HCT116 (cell line): ENCODE results near the gene ASCL3. TPM values are rescaled to one million over a fixed set of nuclear protein-coding genes. Genes with fewer than 3 reads are reported as not detected.

Source experiments
- ATAC-seq: fragments of 200-7000 bp; cut with Tn5 transposase; 2 replicates; pipeline ENCODE4 v1.9.1; 2020; ENCODE audit warnings: mild to moderate bottlenecking, moderate library complexity
- BruUV-seq: library from RNA; stranded (reverse); fragments of 400-500 nt; replicated peaks from 2 replicates; lab custom pipeline; 2021; lab: Mats Ljungman, UMichigan
- CTCF ChIA-PET: fragments of 300-600 bp; sonication (Branson Sonifier 250); formaldehyde crosslinking; loops from one replicate; lab custom pipeline; 2021; ENCODE audit warnings: antibody characterized with exemption; lab: Charles Lee
- POLR2A ChIA-PET: fragments of 300-600, 350-600 bp; sonication (Branson Sonifier 250); formaldehyde crosslinking; loops from one replicate; lab custom pipeline; 2021; ENCODE audit warnings: antibody characterized with exemption; lab: Charles Lee
- RAD21 ChIA-PET, 2 experiments: fragments of 300-600 bp; sonication (Branson Sonifier 250); formaldehyde crosslinking; loops; one replicate each; lab custom pipeline; 2023; ENCODE audit warnings: low total read pairs in 2 of 2; ENCODE audit not compliant: uncharacterized antibody in 2 of 2, unreplicated experiment in 2 of 2, low non-redundant PET in 1 of 2; lab: Charles Lee
- DNase-seq: peaks from one replicate; pipeline ENCODE4 v3.0.0-alpha.2; 2010; ENCODE audit warnings: low read depth, low spot score
- H2AFZ ChIP-seq: fragments of 200-600 bp; shearing (Covaris generic), sonication (generic); 2 replicates; pipeline ENCODE4 v1.6.1; 2017; ENCODE audit warnings: low read depth, mixed run types, mixed read lengths, antibody characterized with exemption, low read length; ENCODE audit not compliant: poor library complexity, severe bottlenecking
- H3K27ac ChIP-seq: 2 replicates; pipeline ENCODE4 v1.5.1; 2012; ENCODE audit warnings: low read depth, low read length
- H3K27me3 ChIP-seq: fragments of 200-600 bp; sonication (generic); 2 replicates; pipeline ENCODE4 v1.6.1; 2016; ENCODE audit warnings: mixed run types, low read length, mixed read lengths; ENCODE audit not compliant: insufficient read depth
- H3K36me3 ChIP-seq, 2 experiments: fragments of 200-500 bp in 1 of 2; fragments of 200-600 bp in 1 of 2; sonication (Bioruptor generic) in 1 of 2; sonication (generic) in 1 of 2; 2 replicates each; pipeline versions ENCODE4 v1.5.1 to v1.6.1; 2014 to 2016; ENCODE audit warnings: low read length in 2 of 2, inconsistent platforms in 1 of 2, mixed read lengths in 1 of 2, mixed run types in 1 of 2; ENCODE audit not compliant: insufficient read depth in 2 of 2, control insufficient read depth in 1 of 2
- H3K4me1 ChIP-seq, 2 experiments: fragments of 200-600 bp in 1 of 2; sonication (generic) in 1 of 2; 2 replicates each; pipeline versions ENCODE4 v1.5.1 to v1.6.1; 2012 to 2017; ENCODE audit warnings: low read length in 2 of 2, inconsistent platforms in 1 of 2, mild to moderate bottlenecking in 1 of 2, mixed read lengths in 1 of 2, mixed run types in 1 of 2, moderate library complexity in 1 of 2; ENCODE audit not compliant: insufficient read depth in 2 of 2, control insufficient read depth in 1 of 2
- H3K4me2 ChIP-seq: fragments of 200-600 bp; sonication (generic); 2 replicates; pipeline ENCODE4 v1.6.1; 2017; ENCODE audit warnings: mixed run types, low read length, mixed read lengths
- H3K4me3 ChIP-seq, 2 experiments: fragments of 200-600 bp in 1 of 2; sonication (generic) in 1 of 2; replicated peaks in 1 of 2; 2 replicates each; pipeline ENCODE4 v1.5.1; 2011 to 2016; ENCODE audit warnings: low read length in 2 of 2, control low read depth in 1 of 2, low read depth in 1 of 2, mild to moderate bottlenecking in 1 of 2, mixed read lengths in 1 of 2, mixed run types in 1 of 2
- H3K79me2 ChIP-seq: fragments of 200-600 bp; sonication (generic); 2 replicates; pipeline ENCODE4 v1.6.1; 2017; ENCODE audit warnings: mild to moderate bottlenecking, mixed run types, low read length, moderate library complexity, mixed read lengths; ENCODE audit not compliant: insufficient read depth
- H3K9ac ChIP-seq: fragments of 200-600 bp; sonication (generic); 2 replicates; pipeline ENCODE4 v1.6.1; 2016; ENCODE audit warnings: low read length, mixed read lengths
- H3K9me2 ChIP-seq: fragments of 200-600 bp; sonication (generic), shearing (Covaris generic); 2 replicates; pipeline ENCODE4 v1.6.1; 2017; ENCODE audit warnings: mixed run types, mild to moderate bottlenecking, moderate library complexity; ENCODE audit not compliant: insufficient read depth
- H3K9me3 ChIP-seq, 2 experiments: fragments of 200-500 bp in 1 of 2; fragments of 200-600 bp in 1 of 2; sonication (Bioruptor generic) in 1 of 2; sonication (generic) in 1 of 2; 2 replicates each; pipeline ENCODE4 v1.6.1; 2014 to 2017; ENCODE audit warnings: low read length in 2 of 2, mixed read lengths in 2 of 2, inconsistent platforms in 1 of 2, low read depth in 1 of 2, mild to moderate bottlenecking in 1 of 2, mixed run types in 1 of 2, moderate library complexity in 1 of 2; ENCODE audit not compliant: control insufficient read depth in 1 of 2, insufficient read depth in 1 of 2
- H4K20me1 ChIP-seq: fragments of 200-600 bp; sonication (generic), shearing (Covaris generic); 2 replicates; pipeline ENCODE4 v1.6.1; 2017; ENCODE audit warnings: mixed run types, mild to moderate bottlenecking, moderate library complexity; ENCODE audit not compliant: insufficient read depth
- CEBPB ChIP-seq: IDR thresholded peaks from 2 replicates; pipeline ENCODE4 v1.6.1; 2012; ENCODE audit warnings: low read depth
- ELF1 ChIP-seq: IDR thresholded peaks from 2 replicates; pipeline ENCODE4 v1.6.1; 2012; ENCODE audit warnings: low read depth, borderline replicate concordance
- EZH2phosphoT487 ChIP-seq: fragments of 200-600 bp; IDR thresholded peaks from 2 replicates; pipeline ENCODE4 v1.6.1; 2018; ENCODE audit warnings: antibody characterized with exemption, borderline replicate concordance
- FOSL1 ChIP-seq: IDR thresholded peaks from 2 replicates; pipeline ENCODE4 v1.6.1; 2012; ENCODE audit warnings: low read depth
- RAD21 ChIP-seq: IDR thresholded peaks from 2 replicates; pipeline ENCODE4 v1.6.1; 2012; ENCODE audit warnings: low read depth, mild to moderate bottlenecking
- SIN3A ChIP-seq: IDR thresholded peaks from 2 replicates; pipeline ENCODE4 v1.6.1; 2012; ENCODE audit warnings: low read depth
- SRF ChIP-seq: IDR thresholded peaks from 2 replicates; pipeline ENCODE4 v1.6.1; 2012; ENCODE audit warnings: low read depth
- YY1 ChIP-seq: IDR thresholded peaks from 2 replicates; pipeline ENCODE4 v1.6.1; 2011; ENCODE audit warnings: low read length, low read depth, moderate library complexity, mild to moderate bottlenecking; ENCODE audit not compliant: insufficient replicate concordance; ENCODE audit errors: extremely low read depth
- intact Hi-C: fragments of 100-400 bp; cut with micrococcal nuclease; formaldehyde crosslinking; loops from 2 replicates; pipeline ENCODE4 v1.10.0; 2022
- total RNA-seq: library from RNA; stranded (reverse); gene quantifications from one replicate; pipeline ENCODE4 v1.2.1, GENCODE V29; 2021; ENCODE audit not compliant: unreplicated experiment
- TF ChIP-seq, protein P1 (sequence below): IDR thresholded peaks from 2 replicates; pipeline ENCODE4 v1.6.1; 2012; ENCODE audit warnings: low read depth

Gene ASCL3
- total RNA-seq, 1 experiment from 2014 or later = not detected

- H3K4me3 ChIP-seq = no peak overlapping the region
- intact Hi-C loops = no loop called here
- BruUV-seq = no TSS peak
- H3K27ac ChIP-seq = no peak overlapping the region
- no peak overlapping the region for H2AFZ ChIP-seq
- no peaks in the 10 kb centered on the region for H4K20me1 ChIP-seq
- POLR2A ChIA-PET = no interaction called here
- CTCF ChIA-PET = no interaction called here
- ATAC-seq (no peak), DNase-seq (no peak)
- H3K9me2 ChIP-seq = no peaks in the 10 kb centered on the region
- no peaks in the 10 kb centered on the region for H3K36me3 ChIP-seq
- no peak overlapping the region for H3K9ac ChIP-seq
- peaks cover 0 to 3% of the 10 kb centered on the region in 2 experiments; a peak in 1 of 4 replicates for H3K4me1 ChIP-seq
- H3K79me2 ChIP-seq = no peaks in the 10 kb centered on the region
- no peaks in the 10 kb centered on the region for H3K27me3 ChIP-seq
- TF ChIP-seq SRF (no peak), CEBPB (no peak), SIN3A (no peak), FOSL1 (no peak), YY1 (no peak), RAD21 (no peak), ELF1 (no peak), EZH2phosphoT487 (no peak)
- TF ChIP-seq, protein P1, sequence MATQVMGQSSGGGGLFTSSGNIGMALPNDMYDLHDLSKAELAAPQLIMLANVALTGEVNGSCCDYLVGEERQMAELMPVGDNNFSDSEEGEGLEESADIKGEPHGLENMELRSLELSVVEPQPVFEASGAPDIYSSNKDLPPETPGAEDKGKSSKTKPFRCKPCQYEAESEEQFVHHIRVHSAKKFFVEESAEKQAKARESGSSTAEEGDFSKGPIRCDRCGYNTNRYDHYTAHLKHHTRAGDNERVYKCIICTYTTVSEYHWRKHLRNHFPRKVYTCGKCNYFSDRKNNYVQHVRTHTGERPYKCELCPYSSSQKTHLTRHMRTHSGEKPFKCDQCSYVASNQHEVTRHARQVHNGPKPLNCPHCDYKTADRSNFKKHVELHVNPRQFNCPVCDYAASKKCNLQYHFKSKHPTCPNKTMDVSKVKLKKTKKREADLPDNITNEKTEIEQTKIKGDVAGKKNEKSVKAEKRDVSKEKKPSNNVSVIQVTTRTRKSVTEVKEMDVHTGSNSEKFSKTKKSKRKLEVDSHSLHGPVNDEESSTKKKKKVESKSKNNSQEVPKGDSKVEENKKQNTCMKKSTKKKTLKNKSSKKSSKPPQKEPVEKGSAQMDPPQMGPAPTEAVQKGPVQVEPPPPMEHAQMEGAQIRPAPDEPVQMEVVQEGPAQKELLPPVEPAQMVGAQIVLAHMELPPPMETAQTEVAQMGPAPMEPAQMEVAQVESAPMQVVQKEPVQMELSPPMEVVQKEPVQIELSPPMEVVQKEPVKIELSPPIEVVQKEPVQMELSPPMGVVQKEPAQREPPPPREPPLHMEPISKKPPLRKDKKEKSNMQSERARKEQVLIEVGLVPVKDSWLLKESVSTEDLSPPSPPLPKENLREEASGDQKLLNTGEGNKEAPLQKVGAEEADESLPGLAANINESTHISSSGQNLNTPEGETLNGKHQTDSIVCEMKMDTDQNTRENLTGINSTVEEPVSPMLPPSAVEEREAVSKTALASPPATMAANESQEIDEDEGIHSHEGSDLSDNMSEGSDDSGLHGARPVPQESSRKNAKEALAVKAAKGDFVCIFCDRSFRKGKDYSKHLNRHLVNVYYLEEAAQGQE = no peak
- no peak overlapping the region for H3K4me2 ChIP-seq
- RAD21 ChIA-PET = no interaction called here
- H3K9me3 ChIP-seq = no peaks in the 10 kb centered on the region
Observed at GRCh38 chr11:8928981-8929615, 13.7 kb downstream of the ASCL3 start.
